Mesendoderm (in vitro differentiated cells): Measurements from ENCODE around the gene GRB10.

ENCODE experiments used
- DNase-seq: peaks from one replicate; pipeline ENCODE4 v3.0.0; 2013
- H2AK5ac ChIP-seq: 2 replicates; pipeline ENCODE4 v1.6.1; 2013; ENCODE audit warnings: low read length, inconsistent platforms
- H2BK120ac ChIP-seq: 2 replicates; pipeline ENCODE4 v1.6.1; 2013; ENCODE audit warnings: low read depth, mild to moderate bottlenecking, low read length, moderate library complexity, mixed read lengths
- H2BK15ac ChIP-seq: replicated peaks from 2 replicates; pipeline ENCODE4 v1.6.1; 2013; ENCODE audit warnings: low read depth, mild to moderate bottlenecking, moderate library complexity
- H2BK5ac ChIP-seq: 2 replicates; pipeline ENCODE4 v1.6.1; 2013; ENCODE audit warnings: low read length, inconsistent platforms
- H3K18ac ChIP-seq: 2 replicates; pipeline ENCODE4 v1.6.1; 2013; ENCODE audit warnings: mild to moderate bottlenecking, low read length, mixed read lengths
- H3K23ac ChIP-seq: one replicate; pipeline ENCODE4 v1.6.1; 2013; ENCODE audit warnings: low read length
- H3K27ac ChIP-seq: 2 replicates; pipeline ENCODE4 v1.5.1; 2013; ENCODE audit warnings: low read depth, mild to moderate bottlenecking, inconsistent platforms, low read length, moderate library complexity
- H3K27me3 ChIP-seq: 2 replicates; pipeline ENCODE4 v1.6.1; 2013; ENCODE audit warnings: low read length, control low read depth, mild to moderate bottlenecking, inconsistent platforms; ENCODE audit not compliant: insufficient read depth, poor library complexity
- H3K36me3 ChIP-seq: 2 replicates; pipeline ENCODE4 v1.6.1; 2013; ENCODE audit warnings: low read length, inconsistent platforms; ENCODE audit not compliant: control insufficient read depth, insufficient read depth
- H3K4ac ChIP-seq: one replicate; pipeline ENCODE4 v1.6.1; 2013; ENCODE audit warnings: low read depth, mild to moderate bottlenecking, low read length, moderate library complexity
- H3K4me1 ChIP-seq: 2 replicates; pipeline ENCODE4 v1.6.1; 2013; ENCODE audit warnings: low read depth, low read length, inconsistent platforms; ENCODE audit not compliant: control insufficient read depth
- H3K4me2 ChIP-seq: 2 replicates; pipeline ENCODE4 v1.6.1; 2013; ENCODE audit warnings: low read length
- H3K4me3 ChIP-seq: 2 replicates; pipeline ENCODE4 v1.5.1; 2013; ENCODE audit warnings: mild to moderate bottlenecking, low read length
- H3K56ac ChIP-seq: one replicate; pipeline ENCODE4 v1.6.1; 2013; ENCODE audit warnings: low read length
- H3K79me1 ChIP-seq: 2 replicates; pipeline ENCODE4 v1.6.1; 2013; ENCODE audit warnings: low read length, inconsistent platforms
- H3K79me2 ChIP-seq: 2 replicates; pipeline ENCODE4 v1.6.1; 2013; ENCODE audit warnings: mild to moderate bottlenecking, low read length; ENCODE audit not compliant: control insufficient read depth, insufficient read depth
- H3K9ac ChIP-seq: 2 replicates; pipeline ENCODE4 v1.6.1; 2013; ENCODE audit warnings: low read length, inconsistent platforms
- H4K5ac ChIP-seq: one replicate; pipeline ENCODE4 v1.6.1; 2013; ENCODE audit warnings: low read length
- H4K8ac ChIP-seq: one replicate; pipeline ENCODE4 v1.6.1; 2013; ENCODE audit warnings: low read depth, mild to moderate bottlenecking, control low read depth, low read length, moderate library complexity
- WGBS: extraction: QIAGEN DNeasy Blood & Tissue Kit; methylation state at CpG from one replicate; pipeline ENCODE4 v1.1.7; 2013; ENCODE audit warnings: low lambda C conversion rate, missing lambda C conversion rate; ENCODE audit not compliant: insufficient coverage; ENCODE audit errors: extremely low coverage; 5-methylcytosine and 5-hydroxymethylcytosine counted together

The GRB10 gene

DNA sequence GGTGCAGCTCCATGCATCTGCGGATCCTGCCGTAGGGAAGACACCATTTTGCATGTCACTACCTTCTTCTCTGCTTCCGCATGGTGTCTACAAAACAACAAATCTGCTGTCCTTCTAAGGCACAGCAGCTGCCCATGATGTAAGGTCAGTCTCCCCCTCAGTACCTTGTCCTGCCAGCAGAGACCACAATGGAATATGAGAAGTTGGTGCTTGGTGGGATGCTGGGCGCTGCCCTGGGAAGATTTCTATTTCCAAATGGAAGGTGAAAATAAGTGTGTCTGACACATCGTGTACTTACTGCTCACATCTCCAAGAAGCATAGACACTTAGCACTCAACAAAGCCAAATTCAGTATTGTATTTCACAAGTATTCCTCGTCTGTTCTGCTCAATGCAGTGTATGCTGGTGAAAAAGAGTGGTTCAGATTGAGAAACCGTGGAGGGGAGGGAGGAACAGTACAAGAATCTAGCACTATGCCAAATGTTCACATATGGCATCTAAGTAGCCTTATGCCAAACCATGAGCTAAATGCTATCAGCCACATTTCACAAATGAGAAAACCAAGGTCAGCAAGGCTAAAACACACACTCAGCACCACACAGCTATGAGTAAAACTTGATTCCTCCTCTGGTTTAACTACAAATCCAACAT is 95.0 kb downstream of the GRB10 start:
- Histone ChIP-seq H3K9ac (no peak overlapping the region), H3K56ac (no peak overlapping the region), H3K79me2 (peaks cover 3% of the 10 kb centered on the region), H2BK120ac (no peak overlapping the region), H3K4me1 (no peaks in the 10 kb centered on the region), H3K4me2 (no peak overlapping the region), H3K4me3 (no peak overlapping the region), H3K36me3 (peaks cover 5% of the 10 kb centered on the region), H2AK5ac (no peak overlapping the region), H3K27ac (no peak overlapping the region), H2BK15ac (no peak overlapping the region), H4K8ac (no peak overlapping the region), H3K18ac (no peak overlapping the region), H3K27me3 (no peaks in the 10 kb centered on the region), H3K79me1 (peaks cover 14% of the 10 kb centered on the region), H2BK5ac (no peak overlapping the region), H3K4ac (no peak overlapping the region), H3K23ac (no peak overlapping the region), H4K5ac (no peak overlapping the region)
- WGBS = no CpG with 5 or more reads among the region's 7 CpGs
- DNase-seq = no peak

DNA sequence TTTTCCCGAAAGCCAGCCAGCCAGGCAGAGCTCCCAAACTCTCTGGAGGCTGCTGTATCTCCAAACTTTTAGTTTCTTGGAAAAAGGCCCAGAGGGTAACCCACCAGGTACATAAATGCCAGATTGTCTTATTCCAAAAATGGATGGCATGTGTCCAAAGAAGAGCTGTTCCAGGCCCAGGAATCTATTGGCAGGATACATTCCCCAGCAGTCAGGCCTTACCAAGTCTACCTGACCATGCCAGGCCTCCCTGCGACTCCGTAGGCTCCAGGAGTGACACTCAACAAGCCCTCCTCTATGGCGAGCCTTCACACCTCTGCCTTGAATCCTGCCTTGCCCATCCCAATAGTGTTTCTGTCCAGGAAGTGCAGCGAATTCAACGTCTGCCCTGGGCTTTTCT is 95.6 kb downstream of the GRB10 start:
- no peak overlapping the region for H3K18ac ChIP-seq
- no peak overlapping the region for H3K9ac ChIP-seq
- H3K4me3 ChIP-seq = no peak overlapping the region
- no peak overlapping the region for H2BK15ac ChIP-seq
- no peak overlapping the region for H2BK120ac ChIP-seq
- peaks cover 16% of the 10 kb centered on the region for H3K79me1 ChIP-seq
- no peaks in the 10 kb centered on the region for H3K27me3 ChIP-seq
- H3K79me2 ChIP-seq = peaks cover 3% of the 10 kb centered on the region
- WGBS = no CpG with 5 or more reads among the region's 6 CpGs
- no peak overlapping the region for H3K56ac ChIP-seq
- H3K4ac ChIP-seq = no peak overlapping the region
- no peak overlapping the region for H3K4me2 ChIP-seq
- no peak overlapping the region for H3K27ac ChIP-seq
- no peak overlapping the region for H4K8ac ChIP-seq
- H2AK5ac ChIP-seq = no peak overlapping the region
- H3K36me3 ChIP-seq = peaks cover 5% of the 10 kb centered on the region
- no peak for DNase-seq
- no peak overlapping the region for H3K23ac ChIP-seq
- no peaks in the 10 kb centered on the region for H3K4me1 ChIP-seq
- H2BK5ac ChIP-seq = no peak overlapping the region
- H4K5ac ChIP-seq = no peak overlapping the region

DNA sequence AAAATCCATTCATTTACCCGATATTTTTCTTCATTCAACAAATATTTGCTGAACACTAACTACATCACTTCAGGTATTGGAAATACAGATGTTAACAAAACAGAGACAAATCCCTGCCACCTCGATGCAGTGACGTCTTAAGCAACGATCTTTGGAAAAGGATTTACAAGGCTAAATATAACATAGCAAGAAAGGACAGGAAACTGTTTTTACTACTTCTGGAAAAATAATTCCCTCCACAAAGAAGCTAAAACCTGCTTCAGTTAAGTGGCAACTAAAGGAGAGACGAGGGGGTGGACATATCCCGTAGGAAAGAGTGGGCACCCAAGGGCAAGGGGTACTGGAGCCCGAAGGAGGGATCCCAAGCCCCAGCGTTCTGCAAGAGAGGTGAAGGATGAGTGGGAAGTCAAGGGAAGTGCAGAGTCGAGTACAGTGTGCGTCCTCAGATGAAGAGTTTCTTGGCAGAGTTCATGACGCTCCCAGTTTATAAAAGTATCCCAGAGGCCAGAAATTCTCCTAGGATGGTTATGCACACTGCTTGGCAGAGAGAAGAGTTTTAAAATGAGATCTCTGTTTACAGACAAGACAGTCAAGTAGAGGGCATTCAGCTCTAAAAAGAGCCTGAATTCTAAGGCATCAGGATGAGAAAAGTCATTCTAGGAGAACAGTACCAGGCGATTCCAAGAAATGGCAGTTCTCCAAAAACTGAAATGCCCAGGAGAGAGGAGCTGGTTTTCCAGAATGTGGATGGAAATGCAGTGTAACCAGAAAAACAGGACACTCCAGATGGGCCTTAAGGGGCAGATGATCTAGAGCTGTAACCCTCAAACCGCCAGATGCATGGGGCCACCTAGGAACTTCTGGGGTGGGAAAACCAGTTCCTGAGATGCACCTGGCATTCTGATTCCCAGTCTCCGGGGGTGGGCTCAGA is 97.3 kb downstream of the GRB10 start:
- no peak overlapping the region for H2AK5ac ChIP-seq
- H3K27ac ChIP-seq = no peak overlapping the region
- no peaks in the 10 kb centered on the region for H3K4me1 ChIP-seq
- H3K4me2 ChIP-seq = no peak overlapping the region
- H3K4ac ChIP-seq = no peak overlapping the region
- no peak overlapping the region for H3K4me3 ChIP-seq
- no peak overlapping the region for H4K8ac ChIP-seq
- no peak overlapping the region for H2BK120ac ChIP-seq
- no peak overlapping the region for H2BK15ac ChIP-seq
- peaks cover 3% of the 10 kb centered on the region for H3K36me3 ChIP-seq
- no peak overlapping the region for H3K23ac ChIP-seq
- no peak overlapping the region for H3K9ac ChIP-seq
- no peak overlapping the region for H2BK5ac ChIP-seq
- no peak for DNase-seq
- 100% methylated on average over 1 of the region's 14 CpGs for WGBS
- no peak overlapping the region for H4K5ac ChIP-seq
- H3K79me1 ChIP-seq = peaks cover 16% of the 10 kb centered on the region
- no peak overlapping the region for H3K18ac ChIP-seq
- H3K79me2 ChIP-seq = peaks cover 3% of the 10 kb centered on the region
- H3K27me3 ChIP-seq = no peaks in the 10 kb centered on the region
- H3K56ac ChIP-seq = no peak overlapping the region

DNA sequence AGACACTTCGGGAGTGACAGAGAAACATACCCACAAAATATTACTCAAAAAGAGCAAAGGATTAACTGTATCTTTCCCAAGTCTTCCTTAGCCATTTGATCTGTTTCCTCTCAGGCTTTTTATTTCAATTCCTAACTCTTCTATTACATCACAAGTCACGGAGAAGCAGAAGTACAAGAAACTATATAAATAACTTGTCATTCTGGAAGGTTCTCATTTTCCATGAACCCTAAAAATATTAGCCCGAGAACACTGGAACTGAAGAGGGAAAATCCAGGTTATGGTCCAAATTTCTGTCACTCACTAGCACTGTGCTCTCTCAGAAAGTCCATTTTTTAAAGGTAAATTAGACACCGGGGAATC is 98.0 kb downstream of the GRB10 start:
- peaks cover 3% of the 10 kb centered on the region for H3K36me3 ChIP-seq
- no peak overlapping the region for H3K56ac ChIP-seq
- no peak overlapping the region for H3K9ac ChIP-seq
- H3K4me3 ChIP-seq = no peak overlapping the region
- no peaks in the 10 kb centered on the region for H3K27me3 ChIP-seq
- H3K23ac ChIP-seq = no peak overlapping the region
- H3K4me2 ChIP-seq = no peak overlapping the region
- H2AK5ac ChIP-seq = no peak overlapping the region
- peaks cover 3% of the 10 kb centered on the region for H3K79me2 ChIP-seq
- WGBS = no CpG with 5 or more reads among the region's 4 CpGs
- H3K27ac ChIP-seq = no peak overlapping the region
- H3K18ac ChIP-seq = no peak overlapping the region
- no peak overlapping the region for H3K4ac ChIP-seq
- peaks cover 16% of the 10 kb centered on the region for H3K79me1 ChIP-seq
- no peaks in the 10 kb centered on the region for H3K4me1 ChIP-seq
- no peak for DNase-seq
- H2BK5ac ChIP-seq = no peak overlapping the region
- no peak overlapping the region for H2BK15ac ChIP-seq
- no peak overlapping the region for H2BK120ac ChIP-seq
- no peak overlapping the region for H4K5ac ChIP-seq
- no peak overlapping the region for H4K8ac ChIP-seq

DNA sequence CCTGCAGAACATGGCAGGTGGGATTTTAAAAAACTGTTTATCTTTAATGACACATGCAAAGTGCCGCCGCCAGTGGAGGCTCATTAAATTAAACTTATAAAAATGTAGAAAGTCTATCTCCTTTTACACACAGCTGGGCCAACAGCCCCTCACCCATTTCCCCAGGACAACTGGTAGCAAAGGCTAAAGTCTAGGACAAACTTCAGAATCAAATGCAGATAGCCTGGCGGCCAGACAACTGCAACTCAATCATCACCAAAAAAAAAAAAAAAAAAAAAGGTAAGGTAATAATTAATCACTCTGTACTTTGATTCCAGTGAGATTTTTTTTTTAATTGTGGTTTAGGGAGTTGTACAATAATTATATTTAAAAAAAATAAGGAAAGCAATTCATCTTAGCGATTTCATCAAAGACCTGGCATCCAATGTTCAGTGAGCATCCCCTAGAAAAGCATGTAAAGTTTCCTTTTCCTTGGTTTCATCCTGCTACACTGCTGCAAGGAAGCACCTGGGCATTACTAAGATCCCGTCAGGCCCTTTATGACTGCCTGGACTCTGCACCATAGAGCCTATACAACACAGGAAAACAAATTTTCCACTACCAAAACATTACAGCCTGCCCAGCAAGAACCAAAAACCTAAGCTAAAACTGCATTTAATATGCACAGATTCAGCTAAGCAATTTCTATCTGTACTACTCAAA is 98.5 kb downstream of the GRB10 start:
- H3K4me3 ChIP-seq = no peak overlapping the region
- no peak overlapping the region for H2BK5ac ChIP-seq
- H3K4ac ChIP-seq = no peak overlapping the region
- H3K4me2 ChIP-seq = no peak overlapping the region
- no peak overlapping the region for H2BK15ac ChIP-seq
- H3K18ac ChIP-seq = no peak overlapping the region
- no CpG with 5 or more reads among the region's 5 CpGs for WGBS
- no peak overlapping the region for H3K56ac ChIP-seq
- no peak overlapping the region for H3K23ac ChIP-seq
- no peak overlapping the region for H4K8ac ChIP-seq
- DNase-seq = no peak
- H2BK120ac ChIP-seq = no peak overlapping the region
- H3K36me3 ChIP-seq = peaks cover 3% of the 10 kb centered on the region
- H4K5ac ChIP-seq = no peak overlapping the region
- no peak overlapping the region for H3K9ac ChIP-seq
- H2AK5ac ChIP-seq = no peak overlapping the region
- H3K79me2 ChIP-seq = peaks cover 3% of the 10 kb centered on the region
- no peaks in the 10 kb centered on the region for H3K27me3 ChIP-seq
- H3K79me1 ChIP-seq = peaks cover 16% of the 10 kb centered on the region
- no peaks in the 10 kb centered on the region for H3K4me1 ChIP-seq
- H3K27ac ChIP-seq = no peak overlapping the region
